SK-MEL-5 (cell line): ENCODE results near the gene ERBB4. TPM values are rescaled to one million over a fixed set of nuclear protein-coding genes. Genes with fewer than 3 reads are reported as not detected.
"Not testable (repeated sequence)": the region's sequence is repeated elsewhere in the genome, so short reads cannot be mapped to it uniquely, and the experiment has no call there.

Experiments used
- DNase-seq: peaks from one replicate; pipeline ENCODE4 v3.0.0-alpha.2; 2016; ENCODE audit warnings: low read depth, low spot score
- in situ Hi-C: cut with HindIII; loops from 2 replicates; pipeline ENCODE4 v1.10.0; 2016; ENCODE audit warnings: low sequenced_read_pairs, high pct_unique_total_duplicates, low pct_unique_long_range_greater_than_20kb
- total RNA-seq: library from RNA; depleted of rRNA; stranded (reverse); fragments of >200 nt; shearing (Covaris generic); gene quantifications from 2 replicates; pipeline ENCODE4 v1.2.3, GENCODE V29; 2014

The ERBB4 gene
- total RNA-seq, 1 experiment from 2014 or later: 0.32 TPM

- in situ Hi-C loops: no loop called here
- no peak for DNase-seq
Observed at GRCh38 chr2:211671977-211672376, 866.6 kb downstream of the ERBB4 start.

DNA sequence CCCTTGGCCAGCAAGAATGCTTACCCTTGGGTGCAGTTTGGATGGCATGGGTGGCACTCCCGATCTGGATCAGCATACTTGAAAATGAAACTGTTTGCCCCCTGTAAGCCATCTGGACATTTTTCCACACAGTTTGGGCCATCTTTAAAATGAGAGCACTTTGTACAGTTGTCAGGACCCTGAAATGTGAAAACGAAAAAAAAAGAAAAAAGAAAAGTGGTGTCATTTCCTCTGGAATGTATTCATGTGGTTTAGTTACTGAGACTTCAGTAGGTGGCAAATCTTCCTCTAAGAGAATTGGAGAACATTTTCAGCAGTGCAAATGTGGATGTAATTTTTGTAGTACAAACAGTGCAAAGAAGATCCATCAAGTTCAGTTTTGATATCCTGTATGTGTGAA is 873.3 kb downstream of the ERBB4 start:
- DNase-seq: no peak
- in situ Hi-C loops: no loop called here

DNA sequence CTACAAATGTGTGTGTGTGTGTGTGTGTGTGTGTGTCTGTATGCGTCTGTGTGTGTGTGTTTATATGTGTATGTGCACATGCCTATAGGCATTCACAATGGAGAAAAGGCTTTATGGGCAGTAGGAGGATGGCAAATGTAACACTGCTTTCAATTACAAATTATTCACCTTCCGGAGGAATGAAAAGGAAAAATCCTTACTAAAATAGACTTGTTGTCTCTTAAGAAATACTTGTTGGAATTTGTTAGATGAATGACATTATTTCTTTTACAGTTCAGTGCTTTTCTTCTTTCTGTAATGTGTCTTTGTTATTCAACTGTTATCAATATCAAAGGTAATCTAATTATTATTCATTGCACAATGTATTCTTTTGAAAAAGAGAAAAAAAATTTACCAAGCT is 874.3 kb downstream of the ERBB4 start:
- in situ Hi-C loops: no loop called here
- no peak for DNase-seq

- DNase-seq: no peak
- in situ Hi-C loops: no loop called here
Observed at GRCh38 chr2:211654211-211654780, 884.3 kb downstream of the ERBB4 start.

DNA sequence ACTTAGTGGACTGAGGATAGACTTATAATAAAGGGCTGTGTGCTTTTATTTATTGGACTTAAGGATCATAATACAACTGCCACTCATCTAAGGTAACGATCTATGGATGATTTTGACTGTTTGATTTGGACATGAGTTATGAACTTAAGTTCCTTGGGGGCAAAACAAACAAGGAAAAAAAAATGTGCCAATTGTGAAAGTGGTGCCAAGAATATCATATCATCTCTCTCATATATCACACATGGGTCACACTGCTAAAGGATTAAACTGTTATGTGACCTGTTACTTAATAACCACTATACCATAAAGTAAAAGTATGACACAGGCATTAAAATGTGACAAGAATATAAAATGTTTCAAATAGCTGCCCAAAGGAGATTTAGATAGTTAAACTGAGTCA is 886.3 kb downstream of the ERBB4 start:
- in situ Hi-C loops: no loop called here

GRCh38 chr2:211649331-211649730 is 889.3 kb downstream of the ERBB4 start:
- no peak for DNase-seq
- in situ Hi-C loops: no loop called here

More for the DNA sequence above, 886.3 kb downstream of the ERBB4 start:
- DNase-seq: no peak

GRCh38 chr2:211631503-211631902 is 907.1 kb downstream of the ERBB4 start:
- no peak for DNase-seq
- in situ Hi-C loops: no loop called here

GRCh38 chr2:211623096-211623495 is 915.5 kb downstream of the ERBB4 start:
- no peak for DNase-seq
- in situ Hi-C loops: no loop called here

GRCh38 chr2:211620986-211621385 is 917.6 kb downstream of the ERBB4 start:
- in situ Hi-C loops: no loop called here
- DNase-seq: no peak

DNA sequence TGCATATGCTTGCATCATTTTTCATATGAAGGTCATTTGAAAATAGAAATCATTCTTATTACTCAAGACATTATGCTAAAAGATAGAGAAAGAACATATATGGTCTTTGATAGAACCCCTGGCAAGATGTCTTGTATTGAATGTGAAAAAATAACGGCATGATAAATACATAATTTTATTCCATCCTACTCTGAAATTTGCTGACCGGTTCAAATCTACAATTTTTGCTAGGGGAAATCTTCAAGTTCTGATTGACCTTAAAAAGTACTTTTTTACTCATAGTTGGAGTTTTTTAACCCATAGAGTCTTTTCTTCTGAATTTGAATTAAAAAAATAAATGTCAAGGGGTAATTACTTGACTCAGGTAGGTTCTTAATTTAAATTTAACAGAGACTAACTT is 920.8 kb downstream of the ERBB4 start:
- in situ Hi-C loops: no loop called here
- no peak for DNase-seq

GRCh38 chr2:211611621-211612020 is 927.0 kb downstream of the ERBB4 start:
- in situ Hi-C loops: no loop called here
- DNase-seq: no peak

GRCh38 chr2:211611061-211611518 is 927.5 kb downstream of the ERBB4 start:
- DNase-seq: peak; percentile 64
- in situ Hi-C loops: no loop called here

GRCh38 chr2:211609127-211609526 is 929.5 kb downstream of the ERBB4 start:
- in situ Hi-C loops: no loop called here
- DNase-seq: no peak

- DNase-seq: no peak
- in situ Hi-C loops: no loop called here
Observed at GRCh38 chr2:211599146-211599545, 939.5 kb downstream of the ERBB4 start.

DNA sequence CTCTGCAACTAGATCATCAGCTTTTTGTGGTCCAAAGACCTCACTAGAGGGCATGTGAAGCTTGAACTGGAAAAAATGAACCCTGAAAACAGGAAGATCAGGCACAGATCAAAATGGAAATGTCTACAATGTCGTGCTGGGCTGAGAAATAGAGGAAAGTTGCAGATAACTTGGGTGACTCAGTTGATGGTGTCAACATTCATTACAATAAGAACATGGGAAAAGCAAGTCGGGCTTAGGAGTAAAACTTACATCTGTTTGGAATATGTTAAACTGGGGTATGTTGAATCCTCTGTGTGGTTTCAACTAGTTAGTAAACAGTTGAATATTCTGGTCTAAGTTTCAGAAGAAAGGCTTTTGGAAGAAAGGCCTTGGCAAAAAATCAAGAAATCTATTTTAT is 940.4 kb downstream of the ERBB4 start:
- in situ Hi-C loops: no loop called here

DNA sequence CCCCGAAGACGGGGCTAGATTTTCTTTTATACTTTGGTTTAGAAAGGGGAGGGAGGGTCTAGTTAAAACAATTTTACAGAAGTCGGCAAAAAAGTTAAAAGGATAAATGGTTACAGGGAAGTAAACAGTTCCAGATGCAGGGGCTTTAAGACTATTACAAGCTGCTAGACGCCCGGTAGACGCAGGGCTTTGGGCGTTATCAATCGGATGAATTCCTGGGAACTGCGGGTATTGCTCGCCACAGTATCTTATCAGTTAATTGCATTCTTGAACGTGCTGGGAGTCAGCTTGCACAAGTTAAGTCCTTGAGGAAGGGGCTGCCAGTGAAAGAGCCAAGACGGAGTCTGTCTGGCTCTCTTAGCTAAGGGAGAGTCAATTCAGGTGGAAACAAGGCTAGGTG is 946.6 kb downstream of the ERBB4 start:
- DNase-seq, in situ Hi-C loops: not testable (repeated sequence)

More for the DNA sequence above, 940.4 kb downstream of the ERBB4 start:
- no peak for DNase-seq

- in situ Hi-C loops: no loop called here
- DNase-seq: no peak
Observed at GRCh38 chr2:211591426-211591825, 947.2 kb downstream of the ERBB4 start.

- DNase-seq: no peak
- in situ Hi-C loops: no loop called here
Observed at GRCh38 chr2:211568439-211568838, 970.2 kb downstream of the ERBB4 start.

DNA sequence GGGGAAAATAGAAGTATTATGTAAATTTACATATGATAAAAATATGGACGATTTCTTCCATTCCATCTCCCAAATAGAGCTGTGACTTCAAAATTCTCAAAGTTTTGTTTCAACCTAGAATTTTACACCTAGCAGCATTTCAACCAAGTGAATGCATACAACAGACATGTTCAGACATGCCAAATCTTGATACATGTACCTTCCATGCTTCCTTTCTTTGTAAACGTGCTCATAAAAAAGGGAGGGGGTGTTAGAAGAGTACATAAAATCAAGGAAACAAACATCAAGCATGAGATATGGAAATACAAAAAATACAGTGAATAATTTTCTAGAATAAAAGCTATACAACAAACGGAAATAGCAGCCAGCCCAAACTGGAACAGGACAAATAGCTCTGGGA is 974.2 kb downstream of the ERBB4 start:
- DNase-seq: no peak

GRCh38 chr2:211545582-211545981 is 993.0 kb downstream of the ERBB4 start:
- no peak for DNase-seq
- in situ Hi-C loops: no loop called here

More for the DNA sequence above, 974.2 kb downstream of the ERBB4 start:
- in situ Hi-C loops: no loop called here
